Stimulated activated CD4-positive, alpha-beta T cell treated with anti-CD3 and anti-CD28 coated beads, TNF-alpha, amount 100 ng/mL, for 48 hours (primary cell): ENCODE results near the gene GHRHR.

Experiments
- DNase-seq, 3 donors: peaks; one replicate each; pipeline ENCODE4 v3.0.0-alpha.2; 2020; ENCODE audit warnings: low read depth in 3 of 3

The GHRHR gene

DNA sequence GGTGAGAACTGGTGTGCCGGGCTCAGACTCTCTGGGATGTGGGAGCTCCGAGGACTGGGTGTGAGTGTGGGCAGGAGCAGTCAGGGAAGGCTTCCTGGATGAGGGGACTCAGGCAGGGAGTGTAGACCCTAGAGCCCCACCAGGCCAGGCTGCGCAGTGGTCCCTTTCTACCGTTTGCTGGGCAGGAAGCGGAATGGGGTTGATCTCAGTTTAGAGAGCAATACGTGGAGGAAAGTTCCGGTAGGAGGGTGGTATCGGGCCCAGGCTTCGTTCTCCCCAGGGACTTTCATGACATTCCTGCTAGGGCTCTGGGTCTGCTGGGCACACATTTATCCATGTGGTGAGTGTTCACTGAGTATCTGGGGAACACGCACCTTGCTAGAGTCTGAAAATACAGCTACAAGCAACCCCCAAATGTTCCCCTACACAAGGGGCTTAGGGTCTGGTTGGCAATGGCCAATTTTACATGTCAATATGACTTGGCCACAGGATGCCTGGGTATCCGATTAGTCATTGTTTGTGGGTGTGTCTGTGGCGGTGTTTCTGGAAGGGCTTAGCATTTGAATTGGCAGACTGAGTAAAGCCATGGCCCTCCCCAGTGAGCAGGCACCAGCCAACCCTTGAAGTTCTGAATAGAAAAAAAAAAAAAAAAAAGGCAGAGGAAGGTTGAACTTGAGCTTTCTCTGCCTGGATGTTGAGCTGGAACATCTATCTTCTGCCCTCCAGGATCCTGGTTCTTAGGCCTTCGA is 20.8 kb downstream of the GHRHR start:
- no peak for DNase-seq

DNA sequence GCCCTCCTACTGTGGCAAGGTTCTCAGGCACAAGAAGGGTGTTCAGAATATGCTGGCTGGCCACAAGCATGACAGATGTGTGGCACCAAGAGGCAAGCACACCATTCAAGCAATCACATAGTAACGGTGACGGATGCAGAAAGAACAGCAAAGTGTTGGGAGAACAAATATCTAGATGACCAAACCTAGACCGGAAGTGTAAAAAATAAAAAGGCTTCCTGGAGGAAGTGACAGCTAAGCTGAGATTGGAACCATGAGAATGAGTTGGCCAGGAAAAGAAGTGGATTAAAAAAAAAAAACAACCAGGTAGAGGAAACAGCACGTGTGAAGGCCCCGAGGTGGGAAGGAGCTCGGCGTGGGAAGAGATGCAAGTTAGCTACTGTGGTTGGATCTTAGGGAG is 22.0 kb downstream of the GHRHR start:
- DNase-seq = no peak

DNA sequence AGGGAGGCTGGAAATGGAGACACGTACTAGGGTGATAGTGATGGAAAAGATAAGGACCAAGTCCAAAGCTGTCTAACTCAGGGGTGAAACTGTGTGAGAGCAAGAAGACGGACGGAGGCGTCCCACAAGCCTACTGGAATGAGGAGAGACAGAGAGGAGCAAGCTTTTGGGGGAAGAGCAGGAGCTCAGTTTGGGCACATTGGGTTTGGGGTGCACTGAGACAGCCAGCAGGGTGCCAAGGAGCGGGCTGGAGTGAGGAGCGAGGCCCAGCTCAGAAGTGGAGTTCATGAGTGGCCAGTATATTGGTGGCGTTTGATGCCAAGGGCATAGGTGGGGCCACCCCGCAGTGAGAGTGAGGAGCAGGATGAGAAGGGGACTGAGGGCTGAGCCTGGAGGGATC is 22.6 kb downstream of the GHRHR start:
- no peak for DNase-seq

GRCh38 chr7:30986738-30987137 is 23.0 kb downstream of the GHRHR start:
- no peak for DNase-seq

GRCh38 chr7:30987178-30987577 is 23.4 kb downstream of the GHRHR start:
- no peak for DNase-seq

DNA sequence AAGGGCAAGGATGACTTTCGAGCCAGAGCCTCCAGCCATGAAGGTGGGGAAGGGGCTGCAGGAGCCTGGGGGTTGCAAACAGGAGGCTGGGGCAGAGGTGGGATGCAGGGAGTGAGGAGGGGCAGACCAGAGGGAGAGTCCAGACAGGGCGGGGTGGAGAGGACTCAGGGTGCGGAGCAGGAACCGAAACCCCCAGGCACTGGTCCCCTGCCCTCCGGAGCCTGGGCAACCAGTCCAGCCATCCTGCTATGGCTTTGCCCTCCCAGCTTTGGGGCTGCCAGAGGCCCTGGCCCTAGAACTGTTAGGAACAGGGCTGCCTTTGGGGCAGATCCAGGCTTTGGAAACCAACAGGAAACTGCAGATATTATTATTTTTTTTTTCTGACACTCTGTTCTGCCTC is 24.2 kb downstream of the GHRHR start:
- no peak for DNase-seq

GRCh38 chr7:30988351-30989005 is 24.7 kb downstream of the GHRHR start:
- DNase-seq = no peak

DNA sequence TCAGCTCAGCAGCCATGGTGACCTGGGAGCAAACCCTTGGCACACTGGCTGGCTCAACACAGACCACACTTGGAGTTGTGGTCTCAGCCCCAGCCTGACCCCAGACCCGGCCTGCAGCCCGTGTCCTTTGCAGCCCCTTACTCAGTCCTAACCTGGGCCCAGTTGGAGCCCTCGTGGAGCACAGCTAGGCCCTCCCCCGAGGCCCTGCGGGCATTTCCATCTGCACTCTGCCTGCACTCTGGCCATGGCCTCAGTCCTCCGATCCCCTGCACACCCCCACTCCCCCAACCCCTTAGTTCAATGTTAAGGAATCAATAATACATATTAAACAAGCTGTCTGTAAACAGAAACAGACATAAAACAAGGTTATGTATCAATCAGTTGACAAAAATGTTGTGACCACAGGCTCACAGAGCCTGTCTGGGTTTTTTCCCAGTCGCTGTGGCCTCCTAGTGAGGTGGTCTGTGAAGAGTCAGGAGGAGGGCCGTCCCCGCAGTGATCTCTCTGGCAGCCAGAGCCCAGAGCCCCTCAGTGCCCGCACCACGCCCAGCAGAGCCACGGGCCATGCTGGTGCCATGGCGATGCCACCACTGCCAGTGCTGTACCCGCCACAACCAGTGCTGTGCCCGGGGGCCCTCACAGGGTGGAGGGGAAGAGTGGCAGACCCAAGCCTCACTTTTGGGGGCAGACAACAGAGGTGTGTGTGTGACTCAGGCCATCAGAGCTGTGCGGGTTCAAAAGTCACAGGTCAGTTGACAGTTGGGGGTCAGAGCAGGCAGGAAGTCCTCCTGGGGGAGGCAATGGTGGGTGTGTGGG is 25.5 kb downstream of the GHRHR start:
- no peak for DNase-seq

DNA sequence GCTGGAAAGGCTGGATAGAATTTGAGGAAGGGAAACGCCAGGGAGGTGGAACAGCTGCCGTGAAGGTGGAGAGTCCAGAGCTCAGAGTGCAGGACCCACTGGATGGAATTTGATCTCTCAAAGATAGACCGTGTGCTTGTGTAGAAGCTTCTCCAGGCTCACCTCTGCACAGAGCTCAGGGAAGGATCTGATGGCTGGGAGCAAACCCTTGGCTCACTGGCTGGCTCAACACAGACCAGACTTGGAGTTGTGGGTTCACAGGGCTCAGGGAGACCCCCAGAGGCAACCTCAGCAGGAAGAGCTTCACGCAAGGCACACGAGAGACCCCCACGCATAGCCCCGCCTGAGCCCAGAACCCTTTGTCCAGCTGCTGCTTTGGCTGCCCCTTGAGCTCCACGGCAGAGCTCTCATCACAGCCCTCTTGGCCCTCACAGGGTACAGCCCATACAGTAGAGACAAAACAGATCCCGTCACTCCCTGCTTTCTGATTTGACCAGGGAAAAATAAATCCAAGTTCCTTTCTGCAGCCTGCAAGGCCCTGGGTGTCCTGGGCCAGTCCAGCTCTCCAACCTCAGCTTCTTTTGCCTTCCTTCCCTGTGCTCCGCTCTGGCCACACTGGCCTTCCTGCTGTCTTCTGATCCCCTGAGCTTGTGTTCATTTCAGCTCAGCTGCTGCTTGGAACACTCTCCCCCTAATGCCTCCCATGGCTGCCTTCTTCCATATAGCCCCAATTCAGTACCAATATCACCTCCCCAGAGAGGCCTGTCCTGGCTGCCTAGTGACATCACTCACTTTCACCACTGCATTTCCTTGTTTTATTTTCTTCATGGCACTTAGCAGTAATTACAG is 26.3 kb downstream of the GHRHR start:
- no peak for DNase-seq

DNA sequence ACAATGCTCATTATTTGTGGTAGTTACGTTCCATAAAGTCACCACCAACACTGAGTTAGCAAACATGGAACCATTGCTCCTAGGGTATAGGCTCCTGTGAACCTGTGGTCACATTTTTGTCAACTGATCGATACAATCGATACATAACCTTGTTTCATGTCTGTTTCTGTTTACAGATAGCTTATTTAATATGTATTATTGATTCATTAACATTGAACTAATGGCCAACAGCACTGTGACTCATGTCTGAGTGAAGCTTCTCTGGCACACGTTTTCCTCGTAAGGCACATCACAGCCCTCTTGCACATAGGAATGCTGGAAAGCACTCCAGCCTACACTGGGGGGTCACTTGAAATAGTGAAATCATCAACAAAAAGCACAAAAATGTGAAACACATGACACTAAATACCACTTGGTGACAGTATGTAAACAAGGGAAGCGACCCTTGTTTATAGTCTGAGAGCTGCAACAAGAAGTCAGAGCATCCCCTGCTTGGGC is 27.0 kb downstream of the GHRHR start:
- DNase-seq = no peak

- no peak for DNase-seq
Observed at GRCh38 chr7:30992414-30992813, 28.7 kb downstream of the GHRHR start.

DNA sequence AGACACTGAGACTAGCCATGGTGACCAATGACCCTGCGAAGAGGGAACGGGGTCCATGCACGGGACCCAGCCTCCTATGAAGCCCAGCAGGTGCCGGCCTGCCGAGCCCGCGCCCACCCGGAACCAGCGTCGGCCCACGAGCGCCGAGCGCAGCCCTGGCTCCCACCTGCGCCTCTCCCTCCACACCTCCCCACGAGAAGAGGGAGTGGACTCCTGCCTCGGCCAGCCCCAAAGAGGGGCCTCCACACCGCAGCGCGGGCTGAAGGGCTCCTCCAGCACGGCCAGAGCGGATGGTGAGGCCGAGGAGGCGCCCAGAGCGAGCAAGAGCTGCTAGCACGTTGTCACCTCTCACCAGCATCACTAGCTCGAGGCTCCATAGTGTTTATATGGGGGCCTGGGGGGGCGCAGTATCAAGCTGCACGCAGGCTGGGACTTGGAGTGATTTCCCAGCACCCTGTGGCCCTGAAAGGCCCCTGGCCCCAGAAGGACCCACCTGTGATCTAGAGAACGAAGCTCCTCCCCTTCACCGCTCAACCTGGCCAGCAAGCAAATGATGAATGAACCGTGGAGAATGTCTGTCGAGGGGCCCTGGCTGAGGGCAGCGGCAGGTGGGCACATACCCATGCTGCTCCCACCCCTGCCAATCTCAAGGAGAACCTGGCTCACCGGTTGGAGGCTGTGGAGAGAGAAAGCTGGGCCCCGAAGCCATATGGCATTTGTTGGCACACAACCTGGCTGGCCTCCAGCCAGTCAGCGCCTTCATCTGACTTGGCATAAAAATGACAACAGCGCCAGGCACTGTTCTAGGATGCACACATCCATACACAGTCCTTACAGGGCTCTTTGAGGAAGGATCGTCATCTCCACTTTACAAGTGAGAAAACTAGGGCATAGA is 30.7 kb downstream of the GHRHR start:
- DNase-seq = no peak

DNA sequence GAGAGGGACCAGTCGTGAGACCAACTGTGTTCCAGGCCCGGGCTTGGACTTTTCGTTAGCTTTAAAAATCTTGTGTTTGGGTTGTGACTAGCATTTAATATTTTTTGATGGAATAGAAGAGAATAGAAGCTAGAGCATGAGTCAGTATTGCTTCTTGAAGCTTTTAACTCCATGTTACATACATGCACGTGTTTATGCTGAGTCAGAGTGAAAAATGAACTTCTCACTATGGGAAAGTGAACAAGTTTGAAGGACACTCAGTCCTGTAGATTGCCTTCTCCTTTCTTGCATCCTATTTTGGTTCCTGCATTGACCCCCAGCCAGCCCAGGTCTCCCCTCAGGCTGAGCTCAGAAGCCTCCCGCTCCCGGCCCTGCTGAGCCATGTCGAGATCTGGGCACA is 31.8 kb downstream of the GHRHR start:
- DNase-seq = no peak

DNA sequence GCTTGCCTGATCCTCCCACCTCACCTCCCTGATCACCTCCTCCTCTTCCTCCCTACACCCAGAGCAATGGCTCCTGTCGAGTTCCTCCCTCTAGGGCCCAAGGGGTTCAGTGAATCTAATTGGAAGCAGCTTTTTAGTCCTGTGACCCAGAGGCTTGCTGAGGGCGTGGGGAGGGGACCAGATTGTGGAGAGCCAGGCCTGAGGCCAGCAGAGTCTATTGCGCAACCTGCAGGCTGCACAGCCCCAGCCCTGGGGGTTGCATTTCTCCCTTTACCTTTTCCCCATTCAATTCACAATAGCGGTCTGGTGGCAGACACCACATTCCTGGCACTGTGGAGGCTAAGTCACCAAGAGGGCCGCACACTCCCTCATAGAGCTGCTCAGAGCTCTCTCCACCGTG is 32.5 kb downstream of the GHRHR start:
- DNase-seq = no peak

DNA sequence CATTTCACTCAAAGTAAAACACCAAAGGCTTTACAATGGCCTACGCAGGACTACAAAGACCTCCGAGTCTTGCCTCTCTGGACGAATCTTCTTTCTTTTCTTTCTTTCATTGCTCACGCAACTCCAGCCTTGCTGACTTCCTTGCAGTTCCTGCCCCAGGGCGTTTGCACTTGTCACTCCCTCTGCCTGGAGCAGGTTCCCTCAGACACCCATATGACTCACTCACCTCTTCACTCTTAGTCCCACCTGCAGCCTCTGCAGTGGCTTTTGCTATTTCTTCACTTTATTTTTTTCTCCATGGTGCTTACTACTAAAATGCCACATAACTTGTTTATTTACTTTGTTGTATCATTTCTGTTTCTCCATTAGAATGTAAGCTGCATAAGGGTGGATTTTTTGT is 33.1 kb downstream of the GHRHR start:
- DNase-seq = no peak

- DNase-seq = no peak
Observed at GRCh38 chr7:30997316-30997715, 33.6 kb downstream of the GHRHR start.

DNA sequence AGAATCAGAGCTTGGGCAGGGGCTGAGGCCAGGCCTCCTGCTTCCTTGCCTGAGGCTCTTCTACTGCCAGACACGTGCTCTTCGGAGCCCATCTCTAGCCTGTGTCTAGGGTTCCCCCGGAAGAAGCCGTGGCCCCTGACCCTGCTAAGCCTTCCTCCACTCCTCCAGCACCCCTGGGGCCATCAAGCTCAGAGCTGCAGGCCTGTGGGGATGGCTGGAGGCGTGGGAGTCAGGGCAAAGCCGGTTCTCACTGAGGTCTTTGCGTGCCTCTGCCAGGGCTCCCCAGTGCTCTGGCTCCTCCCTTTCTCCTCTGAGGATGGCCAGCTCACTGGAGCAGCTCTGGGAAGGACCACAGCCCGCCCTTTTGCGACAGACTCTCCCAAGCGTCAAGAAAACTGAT is 34.4 kb downstream of the GHRHR start:
- DNase-seq = no peak

DNA sequence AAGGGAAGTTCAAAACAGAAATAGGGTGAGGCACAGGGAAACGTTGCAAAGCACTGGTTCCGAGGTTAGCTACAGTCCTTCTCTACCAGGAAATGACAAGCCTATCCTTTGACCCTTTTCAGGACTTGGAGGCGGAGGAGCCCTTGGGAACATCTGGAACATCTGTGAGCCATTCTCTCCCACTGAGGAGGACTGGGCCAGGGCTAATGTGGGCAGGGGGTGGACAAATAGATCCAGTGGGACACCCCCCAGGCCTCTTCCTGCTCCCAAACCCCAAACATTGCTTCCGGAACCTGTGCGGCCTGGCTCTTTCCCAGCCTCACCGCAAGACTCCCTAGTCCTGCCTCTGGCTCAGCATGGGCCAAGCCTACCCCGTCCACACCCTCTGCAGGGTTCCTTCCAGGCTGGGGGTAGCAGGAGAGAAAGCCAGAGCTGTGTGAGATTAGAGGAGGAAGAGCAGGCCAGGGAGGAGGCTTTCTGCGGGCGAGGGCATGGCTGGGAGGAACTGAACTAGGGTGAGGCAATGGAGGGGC is 36.5 kb downstream of the GHRHR start:
- no peak for DNase-seq

DNA sequence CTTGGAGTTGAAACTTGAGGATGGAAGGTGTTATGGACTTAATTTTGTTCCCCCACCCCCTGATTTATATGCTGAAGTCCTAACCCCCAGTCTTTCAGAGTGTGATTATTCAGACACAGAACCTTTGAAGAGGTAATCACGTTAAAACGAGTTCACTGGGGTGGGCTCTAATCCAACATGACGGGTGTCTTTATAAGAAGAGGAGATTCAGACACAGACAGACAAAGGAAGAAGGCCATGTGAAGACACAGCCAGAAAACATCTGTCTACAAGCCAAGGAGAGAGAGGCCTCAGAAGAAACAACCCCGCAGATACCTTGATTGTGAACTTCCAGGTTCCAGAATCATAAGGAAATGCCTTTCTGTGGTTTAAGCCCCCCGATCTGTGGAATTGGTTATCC is 37.0 kb downstream of the GHRHR start:
- DNase-seq = no peak

DNA sequence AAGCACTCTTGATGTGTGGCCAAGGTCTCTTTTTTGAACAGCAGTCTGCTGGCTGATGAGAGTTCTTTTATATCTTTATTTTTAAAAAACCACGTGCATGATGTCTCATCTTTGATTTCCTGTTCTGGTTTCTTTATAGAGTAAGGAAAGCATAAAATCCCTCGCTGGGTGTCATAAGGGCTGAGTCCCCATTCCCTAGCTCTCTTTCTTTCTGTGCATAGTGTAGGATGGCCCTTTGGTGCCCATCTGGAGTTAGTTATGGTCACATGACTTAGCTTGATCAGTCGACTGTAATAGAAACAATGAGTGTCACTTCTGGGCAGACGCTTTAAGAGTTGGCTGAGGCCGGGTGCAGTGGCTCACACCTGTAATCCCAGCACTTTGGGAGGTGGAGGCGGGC is 38.5 kb downstream of the GHRHR start:
- no peak for DNase-seq
